ENCODE measurements around the gene CMTM5.

CMTM5 gene

DNA sequence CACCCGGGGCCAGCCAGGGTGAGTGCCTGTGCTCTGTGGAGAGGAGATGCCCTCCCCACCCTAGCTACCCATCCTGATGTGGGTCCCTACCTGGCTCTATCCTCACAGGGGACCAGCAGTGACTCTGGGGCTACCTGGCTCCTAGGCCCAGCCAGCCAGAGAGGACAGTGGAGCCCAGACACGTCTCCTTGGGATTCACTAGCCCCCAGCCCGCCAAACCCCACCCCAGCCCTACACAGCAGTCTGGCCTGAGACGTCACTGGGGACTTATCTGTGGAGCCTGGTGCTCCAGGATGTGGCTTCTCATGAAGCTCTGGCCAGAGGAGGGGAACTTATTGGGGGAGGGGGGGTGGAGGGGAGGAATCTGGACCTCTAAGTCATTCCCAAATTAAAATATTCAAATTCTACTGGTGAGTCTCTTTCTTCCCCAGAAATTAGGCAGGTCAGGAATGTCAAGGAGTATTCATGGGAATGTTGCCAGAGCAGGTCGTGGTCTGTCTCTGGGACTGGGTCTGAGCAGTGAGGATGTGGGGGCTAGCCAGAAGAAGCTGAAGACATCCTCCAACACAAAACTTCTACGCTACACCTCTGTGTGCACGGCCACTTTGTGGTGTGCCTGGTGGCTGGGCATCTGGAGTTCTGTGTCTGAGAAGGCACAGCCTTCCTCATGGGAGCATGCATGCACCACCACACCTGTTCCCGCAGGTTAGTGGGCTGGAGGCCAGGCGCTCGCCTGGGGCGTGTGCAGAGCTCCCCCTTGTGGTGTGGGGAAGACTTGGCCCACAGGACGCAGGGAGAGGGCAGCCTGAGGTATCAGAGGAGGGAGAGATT, 2.7 kb downstream of the CMTM5 start:
- Histone ChIP-seq H3K4me3 (no peak overlapping the region), H3K27ac (no peak overlapping the region)
- TF ChIP-seq, protein P1, sequence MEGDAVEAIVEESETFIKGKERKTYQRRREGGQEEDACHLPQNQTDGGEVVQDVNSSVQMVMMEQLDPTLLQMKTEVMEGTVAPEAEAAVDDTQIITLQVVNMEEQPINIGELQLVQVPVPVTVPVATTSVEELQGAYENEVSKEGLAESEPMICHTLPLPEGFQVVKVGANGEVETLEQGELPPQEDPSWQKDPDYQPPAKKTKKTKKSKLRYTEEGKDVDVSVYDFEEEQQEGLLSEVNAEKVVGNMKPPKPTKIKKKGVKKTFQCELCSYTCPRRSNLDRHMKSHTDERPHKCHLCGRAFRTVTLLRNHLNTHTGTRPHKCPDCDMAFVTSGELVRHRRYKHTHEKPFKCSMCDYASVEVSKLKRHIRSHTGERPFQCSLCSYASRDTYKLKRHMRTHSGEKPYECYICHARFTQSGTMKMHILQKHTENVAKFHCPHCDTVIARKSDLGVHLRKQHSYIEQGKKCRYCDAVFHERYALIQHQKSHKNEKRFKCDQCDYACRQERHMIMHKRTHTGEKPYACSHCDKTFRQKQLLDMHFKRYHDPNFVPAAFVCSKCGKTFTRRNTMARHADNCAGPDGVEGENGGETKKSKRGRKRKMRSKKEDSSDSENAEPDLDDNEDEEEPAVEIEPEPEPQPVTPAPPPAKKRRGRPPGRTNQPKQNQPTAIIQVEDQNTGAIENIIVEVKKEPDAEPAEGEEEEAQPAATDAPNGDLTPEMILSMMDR (IDR thresholded peaks at IDR 0.05), result peak; percentile 78
- DNase-seq (ENCODE audit: low spot score), result no peak

DNA sequence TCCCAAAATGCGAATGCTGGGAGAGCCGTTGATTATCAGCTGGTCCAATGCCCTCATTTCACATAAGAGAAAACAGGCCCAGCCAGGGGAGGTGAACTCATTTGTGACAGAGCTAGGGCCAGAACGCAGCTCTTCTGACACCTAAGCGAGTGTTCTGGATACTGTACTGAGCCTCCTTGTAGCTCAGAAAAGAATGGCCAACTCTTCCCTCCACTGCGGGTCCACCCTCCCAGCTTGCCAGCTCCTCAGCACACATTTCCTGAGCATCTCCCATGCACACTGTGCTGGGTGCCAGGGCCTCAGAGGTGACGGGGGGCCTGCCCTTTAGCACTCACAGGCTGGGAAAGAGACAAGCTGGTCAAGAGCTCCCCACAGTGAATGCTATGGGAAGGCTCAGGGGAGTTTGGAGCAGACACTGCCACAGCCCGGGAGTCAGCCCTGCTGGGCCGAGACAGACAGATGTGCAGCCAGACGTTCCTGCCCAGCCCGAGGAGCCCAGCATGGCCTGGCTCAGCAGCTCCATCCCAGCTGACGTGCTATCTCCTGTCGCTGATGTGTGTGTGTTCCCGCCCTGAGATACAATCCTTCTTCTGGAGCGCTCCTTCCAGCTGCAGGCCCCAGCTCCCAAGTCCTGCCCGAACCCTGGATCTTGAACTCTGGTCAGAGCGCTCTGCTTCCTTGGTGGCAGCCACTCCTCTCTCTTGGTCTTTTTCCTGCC, 3.5 kb downstream of the CMTM5 start:
- Histone ChIP-seq H3K27ac (peak overlapping the region in 1 of 2 donors; percentile 25), H3K4me3 (no peak overlapping the region)
- TF ChIP-seq, protein P1 (IDR thresholded peaks at IDR 0.05), result no peak
- DNase-seq (ENCODE audit: low spot score), result no peak

DNA sequence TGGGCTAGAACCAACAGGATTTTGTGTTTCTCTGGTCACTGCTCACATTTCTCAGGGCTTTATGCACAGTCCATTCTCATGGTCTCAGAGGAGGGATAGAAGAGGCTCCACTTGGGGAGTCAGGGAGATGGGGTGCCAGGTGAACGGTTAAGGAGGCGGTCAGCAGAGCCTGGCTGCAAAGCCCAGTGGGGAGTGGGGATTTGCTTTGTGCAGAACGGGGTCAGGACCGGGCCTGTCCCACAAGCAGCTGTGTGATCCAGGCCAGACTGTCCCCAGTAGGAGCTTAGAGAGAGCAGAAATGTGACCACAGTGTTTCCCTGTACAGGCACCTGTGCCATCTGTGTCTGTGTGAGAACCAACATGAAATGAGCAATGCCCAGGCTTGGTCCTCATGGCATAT, 4.1 kb downstream of the CMTM5 start:
- no peak for DNase-seq (ENCODE audit: low spot score)
- TF ChIP-seq, protein P1 (IDR thresholded peaks at IDR 0.05), result no peak
- no peak overlapping the region for H3K27ac ChIP-seq
- H3K4me3 ChIP-seq, result no peak overlapping the region

DNA sequence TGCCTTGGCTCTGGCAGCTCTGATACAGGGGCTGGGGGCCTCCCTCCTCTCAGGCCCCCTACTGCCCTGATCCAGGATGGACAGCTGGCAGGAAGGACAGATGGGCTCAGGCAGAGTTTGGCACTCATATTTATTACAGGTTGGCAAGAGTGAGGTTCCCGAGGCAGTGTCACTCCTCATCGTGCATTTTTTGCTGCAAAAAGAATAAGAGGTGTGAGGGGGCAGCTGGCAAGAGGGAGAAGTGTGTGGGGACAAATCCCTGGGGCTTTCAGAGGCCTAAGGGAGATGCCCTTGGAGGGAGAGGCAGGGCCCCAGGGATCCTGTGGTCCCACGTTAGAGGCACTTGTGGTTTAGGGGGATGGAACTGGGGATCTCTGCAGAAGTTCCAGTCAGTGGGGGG, 5.0 kb downstream of the CMTM5 start:
- TF ChIP-seq, protein P1 (IDR thresholded peaks at IDR 0.05), result no peak
- DNase-seq (ENCODE audit: low spot score), result no peak
- H3K27ac ChIP-seq, result no peak overlapping the region

DNA sequence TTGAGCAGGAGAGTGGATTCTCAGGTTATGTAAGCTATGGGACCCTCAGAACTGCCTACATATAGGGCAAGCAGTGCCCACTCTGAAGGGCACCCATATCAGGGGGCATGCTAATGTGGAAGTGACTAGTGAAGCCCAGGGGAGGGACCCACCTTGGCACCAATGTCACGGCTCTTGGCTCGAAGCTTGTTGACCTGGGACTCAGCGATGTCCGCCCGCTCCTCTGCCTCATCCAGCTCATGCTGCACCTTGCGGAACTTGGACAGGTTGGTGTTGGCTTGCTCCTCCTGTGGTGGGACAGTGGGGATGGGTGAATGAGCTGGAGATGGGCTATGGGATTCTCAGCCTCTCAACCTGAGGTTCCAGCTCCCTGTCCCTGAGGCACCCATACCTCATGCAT, 5.4 kb downstream of the CMTM5 start:
- no peak for DNase-seq (ENCODE audit: low spot score)
- H3K4me3 ChIP-seq, result no peak overlapping the region
- H3K27ac ChIP-seq, result no peak overlapping the region
- TF ChIP-seq, protein P1 (IDR thresholded peaks at IDR 0.05), result no peak

More for the DNA sequence above, 5.0 kb downstream of the CMTM5 start:
- no peak overlapping the region for H3K4me3 ChIP-seq

DNA sequence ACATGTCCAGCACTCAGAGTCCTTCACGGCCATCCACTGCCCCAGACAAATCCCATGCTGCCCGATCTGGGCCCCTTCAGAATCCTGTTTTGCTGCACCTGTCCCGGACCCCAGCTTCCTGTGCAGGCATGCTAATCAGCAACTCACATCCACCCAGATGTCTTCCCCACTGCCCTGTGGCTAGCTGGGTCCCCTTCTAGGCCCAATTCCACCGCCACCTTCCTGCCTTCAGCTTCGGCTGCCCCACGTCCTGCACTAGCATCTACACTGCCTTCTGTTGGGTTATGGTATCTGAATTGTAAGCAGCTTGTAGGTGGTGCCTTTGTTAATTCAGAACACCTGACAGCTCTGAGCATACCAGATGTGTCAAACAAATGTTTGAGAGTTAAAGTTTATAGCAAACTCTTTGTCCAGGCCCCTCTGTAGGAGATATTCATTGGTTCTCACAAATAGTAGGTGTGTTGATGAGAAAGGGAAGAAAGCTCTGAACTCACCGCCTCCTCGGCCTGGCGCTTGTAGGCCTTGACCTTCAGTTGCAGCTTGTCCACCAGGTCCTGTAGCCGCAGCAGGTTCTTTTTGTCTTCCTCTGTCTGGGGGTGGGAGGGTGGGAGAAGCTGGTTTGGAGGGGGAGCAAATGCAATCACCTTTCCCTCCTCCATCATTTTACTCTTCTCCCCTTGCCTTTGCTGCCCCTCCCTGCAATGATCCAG, 6.0 kb downstream of the CMTM5 start:
- Histone ChIP-seq H3K27ac (no peak overlapping the region), H3K4me3 (no peak overlapping the region)
- TF ChIP-seq, protein P1 (IDR thresholded peaks at IDR 0.05), result no peak
- no peak for DNase-seq (ENCODE audit: low spot score)

Data from coronary artery (tissue), 2 donors.